HCT116 (cell line): Measurements from ENCODE around the gene RHD.
"Not testable (repeated sequence)": the region's sequence is repeated elsewhere in the genome, so short reads cannot be mapped to it uniquely, and the experiment has no call there.

ENCODE experiments used
- EZH2 ChIP-seq: fragments of 200-600 bp; sonication (generic); IDR thresholded peaks from 2 replicates; pipeline ENCODE4 v1.6.1; 2017; ENCODE audit warnings: antibody characterized with exemption, mixed run types
- TF ChIP-seq, protein P1 (sequence below), 3 experiments: fragments of 200-600 bp in 1 of 3; sonication (generic) in 1 of 3; IDR thresholded peaks in 2 of 3; conservative IDR thresholded peaks in 1 of 3; 2 replicates each; pipeline ENCODE4 v1.5.1; 2012 to 2017; ENCODE audit warnings: low read depth in 2 of 3, low read length in 2 of 3, antibody characterized with exemption in 1 of 3, borderline replicate concordance in 1 of 3, control low read depth in 1 of 3, mild to moderate bottlenecking in 1 of 3, mixed read lengths in 1 of 3, mixed run types in 1 of 3, moderate library complexity in 1 of 3; ENCODE audit not compliant: insufficient read depth in 1 of 3

DNA sequence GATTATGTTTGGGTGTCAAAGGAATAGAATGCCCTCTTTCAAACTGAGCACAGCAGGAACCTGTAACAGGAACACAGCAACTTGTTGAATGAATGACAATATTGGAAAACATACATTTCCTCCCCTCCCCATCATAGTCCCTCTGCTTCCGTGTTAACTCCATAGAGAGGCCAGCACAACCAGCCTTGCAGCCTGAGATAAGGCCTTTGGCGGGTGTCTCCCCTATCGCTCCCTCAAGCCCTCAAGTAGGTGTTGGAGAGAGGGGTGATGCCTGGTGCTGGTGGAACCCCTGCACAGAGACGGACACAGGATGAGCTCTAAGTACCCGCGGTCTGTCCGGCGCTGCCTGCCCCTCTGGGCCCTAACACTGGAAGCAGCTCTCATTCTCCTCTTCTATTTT lies at the start of gene RHD:
- TF ChIP-seq, protein P1, sequence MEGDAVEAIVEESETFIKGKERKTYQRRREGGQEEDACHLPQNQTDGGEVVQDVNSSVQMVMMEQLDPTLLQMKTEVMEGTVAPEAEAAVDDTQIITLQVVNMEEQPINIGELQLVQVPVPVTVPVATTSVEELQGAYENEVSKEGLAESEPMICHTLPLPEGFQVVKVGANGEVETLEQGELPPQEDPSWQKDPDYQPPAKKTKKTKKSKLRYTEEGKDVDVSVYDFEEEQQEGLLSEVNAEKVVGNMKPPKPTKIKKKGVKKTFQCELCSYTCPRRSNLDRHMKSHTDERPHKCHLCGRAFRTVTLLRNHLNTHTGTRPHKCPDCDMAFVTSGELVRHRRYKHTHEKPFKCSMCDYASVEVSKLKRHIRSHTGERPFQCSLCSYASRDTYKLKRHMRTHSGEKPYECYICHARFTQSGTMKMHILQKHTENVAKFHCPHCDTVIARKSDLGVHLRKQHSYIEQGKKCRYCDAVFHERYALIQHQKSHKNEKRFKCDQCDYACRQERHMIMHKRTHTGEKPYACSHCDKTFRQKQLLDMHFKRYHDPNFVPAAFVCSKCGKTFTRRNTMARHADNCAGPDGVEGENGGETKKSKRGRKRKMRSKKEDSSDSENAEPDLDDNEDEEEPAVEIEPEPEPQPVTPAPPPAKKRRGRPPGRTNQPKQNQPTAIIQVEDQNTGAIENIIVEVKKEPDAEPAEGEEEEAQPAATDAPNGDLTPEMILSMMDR (IDR thresholded peaks at IDR 0.05 in 2 of 3, conservative IDR thresholded peaks at IDR 0.05 in 1 of 3; ENCODE audit: borderline replicate concordance in 1 of 3, insufficient read depth in 1 of 3, low read depth in 2 of 3, low read length in 2 of 3) = not testable (repeated sequence)
- not testable (repeated sequence) for TF ChIP-seq EZH2
